Activated CD8-positive, alpha-beta memory T cell treated with anti-CD3 and anti-CD28 coated beads for 24 hours (primary cell): Measurements from ENCODE around the gene KCNN3.

Experiments used
- DNase-seq: peaks from one replicate; pipeline ENCODE4 v3.0.0-alpha.2; 2020

KCNN3 gene

GRCh38 chr1:154860156-154860870, 9.8 kb downstream of the KCNN3 start:
- DNase-seq = no peak

GRCh38 chr1:154859786-154860155, 10.3 kb downstream of the KCNN3 start:
- no peak for DNase-seq

- DNase-seq = no peak
Observed at GRCh38 chr1:154859151-154859785, 10.8 kb downstream of the KCNN3 start.

GRCh38 chr1:154857441-154858215, 12.5 kb downstream of the KCNN3 start:
- DNase-seq = no peak

GRCh38 chr1:154857022-154857421, 13.1 kb downstream of the KCNN3 start:
- no peak for DNase-seq

- DNase-seq = no peak
Observed at GRCh38 chr1:154856544-154856943, 13.5 kb downstream of the KCNN3 start.

- DNase-seq = no peak
Observed at GRCh38 chr1:154856049-154856448, 14.0 kb downstream of the KCNN3 start.

- DNase-seq = no peak
Observed at GRCh38 chr1:154855186-154855851, 14.8 kb downstream of the KCNN3 start.

- no peak for DNase-seq
Observed at GRCh38 chr1:154852845-154853244, 17.2 kb downstream of the KCNN3 start.

- no peak for DNase-seq
Observed at GRCh38 chr1:154851392-154852177, 18.5 kb downstream of the KCNN3 start.

- DNase-seq = no peak
Observed at GRCh38 chr1:154849645-154850131, 20.4 kb downstream of the KCNN3 start.

- no peak for DNase-seq
Observed at GRCh38 chr1:154848983-154849382, 21.1 kb downstream of the KCNN3 start.

- DNase-seq = no peak
Observed at GRCh38 chr1:154847891-154848290, 22.2 kb downstream of the KCNN3 start.

GRCh38 chr1:154846565-154847442, 23.3 kb downstream of the KCNN3 start:
- DNase-seq = no peak

GRCh38 chr1:154845879-154846278, 24.2 kb downstream of the KCNN3 start:
- no peak for DNase-seq

- no peak for DNase-seq
Observed at GRCh38 chr1:154845174-154845573, 24.9 kb downstream of the KCNN3 start.

- no peak for DNase-seq
Observed at GRCh38 chr1:154844297-154844681, 25.8 kb downstream of the KCNN3 start.

GRCh38 chr1:154843636-154844296, 26.3 kb downstream of the KCNN3 start:
- DNase-seq = no peak

- DNase-seq = no peak
Observed at GRCh38 chr1:154842635-154843034, 27.4 kb downstream of the KCNN3 start.

- DNase-seq = no peak
Observed at GRCh38 chr1:154841384-154841783, 28.7 kb downstream of the KCNN3 start.
